CD1c-positive myeloid dendritic cell (primary cell): ENCODE data around the gene NTRK1.

Experiments used
- DNase-seq: peaks from one replicate; pipeline ENCODE4 v3.0.0-alpha.2; 2016; ENCODE audit errors: extremely low spot score

The NTRK1 gene

DNA sequence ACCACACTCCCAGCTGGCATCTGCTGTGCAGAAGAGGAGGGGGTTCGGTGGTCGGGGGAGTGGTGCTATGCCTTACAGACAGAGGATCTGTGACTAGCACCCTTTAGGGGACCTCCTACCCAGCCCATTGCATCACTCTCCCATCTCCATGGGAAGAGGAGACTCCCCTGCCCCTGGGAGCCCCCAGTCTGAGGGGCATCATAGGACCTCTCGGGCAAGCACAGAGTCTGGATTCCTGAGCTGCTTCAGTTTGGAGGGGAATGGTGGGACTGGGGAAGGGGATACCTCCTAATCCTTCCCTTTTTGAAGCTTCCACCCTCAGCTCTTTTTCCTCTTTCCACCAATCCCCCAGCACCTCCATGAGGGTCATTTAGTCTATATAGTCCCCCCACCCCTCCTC is 3.1 kb upstream of the NTRK1 start:
- no peak for DNase-seq

DNA sequence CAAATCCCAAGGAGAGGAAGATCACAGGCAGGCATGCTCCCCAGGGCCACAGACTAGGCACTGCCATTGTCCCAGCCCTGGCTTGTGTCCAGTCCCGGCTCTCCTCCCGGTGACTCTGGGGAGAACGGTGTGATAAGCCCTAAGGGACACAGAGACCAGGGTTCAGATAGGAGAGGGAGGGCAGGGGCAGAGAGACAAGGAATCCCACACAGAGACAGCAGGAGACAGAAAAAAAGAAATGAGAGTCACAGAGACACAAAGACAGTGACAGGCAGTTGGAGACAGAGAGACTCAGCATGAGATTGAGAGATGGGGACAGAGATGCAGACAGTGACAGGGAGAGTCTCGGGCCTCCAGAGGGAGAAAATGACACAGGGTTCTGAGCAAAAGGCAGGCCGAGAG is 2.1 kb upstream of the NTRK1 start:
- no peak for DNase-seq

DNA sequence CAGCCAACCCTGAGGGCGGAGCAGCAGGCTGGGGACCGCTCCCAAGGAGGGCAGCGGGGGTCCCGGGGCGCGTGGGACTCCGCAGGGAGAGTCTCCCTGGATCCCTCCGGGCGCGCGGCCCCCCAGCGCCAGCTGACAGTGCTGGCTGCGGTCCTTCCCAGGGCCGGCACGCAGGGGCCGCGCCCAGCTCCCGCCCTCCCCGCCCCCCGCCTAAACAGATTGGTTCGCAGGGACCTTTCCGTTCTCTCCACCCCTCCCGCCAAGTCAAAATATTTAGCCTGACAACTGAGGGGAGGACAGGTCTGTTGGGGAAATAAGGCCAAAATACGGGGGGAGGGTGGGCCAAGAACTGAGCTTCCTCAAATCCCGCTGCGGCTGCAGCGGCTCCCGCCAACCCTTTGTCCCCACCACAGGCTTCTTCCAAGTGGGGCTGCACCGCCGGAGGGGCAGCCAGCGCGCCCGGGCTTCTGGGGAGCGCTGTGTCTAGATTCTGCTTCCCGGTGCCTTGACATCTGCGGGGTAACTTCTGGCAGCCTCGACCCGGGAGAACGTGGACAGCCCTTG is 1.6 kb upstream of the NTRK1 start, which contains the start of gene INSRR:
TSS of gene INSRR (minus strand) at position 159 of the 564 bp plus-strand sequence. CDS start 496 bp downstream, outside the sequence.
- DNase-seq: no peak

DNA sequence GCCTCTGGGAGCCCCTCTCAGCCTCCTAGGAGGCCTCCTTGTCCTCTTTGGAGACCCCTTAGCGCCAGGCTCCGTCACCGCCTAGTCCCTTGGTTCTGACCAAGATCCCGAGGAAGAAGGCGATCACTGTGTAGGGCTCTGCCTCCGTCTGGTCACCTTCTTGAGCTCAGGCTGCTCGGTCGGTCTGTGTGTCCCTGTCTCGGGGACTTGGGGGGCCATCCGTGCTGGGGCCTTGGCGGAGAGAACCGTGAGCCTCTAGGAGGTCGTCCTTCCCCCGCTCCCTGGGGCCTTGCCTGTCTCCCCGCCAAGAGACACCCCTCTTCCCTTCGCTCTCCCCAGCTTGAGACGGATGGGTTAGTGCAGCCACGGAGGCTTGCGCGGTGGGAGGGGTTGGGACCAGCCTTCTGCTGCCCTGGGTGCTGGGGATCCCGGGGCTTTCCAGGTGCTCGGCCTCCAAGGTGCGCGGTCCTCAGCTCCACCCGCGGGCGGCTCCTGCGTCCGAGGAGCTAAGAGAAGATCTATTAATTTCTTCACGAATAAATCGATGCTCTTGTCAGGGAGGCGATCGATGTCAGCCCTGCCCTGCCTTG is 1.0 kb upstream of the NTRK1 start:
- DNase-seq: no peak

DNA sequence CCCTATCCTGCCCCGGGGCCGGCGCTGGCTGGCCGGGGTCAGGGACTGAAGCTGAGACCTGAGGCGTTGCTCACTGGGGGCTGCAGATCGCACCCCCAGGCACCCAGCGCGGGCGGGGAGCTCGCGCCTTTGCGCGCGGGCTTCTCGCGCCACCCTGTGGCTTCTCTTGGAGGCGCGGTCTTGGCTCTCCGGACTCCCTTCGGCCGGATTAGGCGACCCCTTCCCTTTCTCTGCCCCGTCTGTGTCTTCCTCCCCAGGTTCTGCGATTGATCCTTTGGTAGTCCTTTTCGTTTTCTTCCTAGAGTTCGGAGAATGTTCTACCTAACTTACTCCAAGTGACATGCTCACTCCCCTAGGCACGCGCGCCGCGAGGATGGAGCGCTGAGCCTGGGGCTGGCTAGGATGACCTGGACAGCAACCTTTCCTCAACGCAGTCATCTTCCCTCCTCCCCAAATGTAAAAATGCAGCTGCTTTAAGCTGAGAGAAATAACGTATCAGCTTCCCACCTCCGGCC is 495 bp upstream of the NTRK1 start:
- DNase-seq: peak; percentile 61

DNA sequence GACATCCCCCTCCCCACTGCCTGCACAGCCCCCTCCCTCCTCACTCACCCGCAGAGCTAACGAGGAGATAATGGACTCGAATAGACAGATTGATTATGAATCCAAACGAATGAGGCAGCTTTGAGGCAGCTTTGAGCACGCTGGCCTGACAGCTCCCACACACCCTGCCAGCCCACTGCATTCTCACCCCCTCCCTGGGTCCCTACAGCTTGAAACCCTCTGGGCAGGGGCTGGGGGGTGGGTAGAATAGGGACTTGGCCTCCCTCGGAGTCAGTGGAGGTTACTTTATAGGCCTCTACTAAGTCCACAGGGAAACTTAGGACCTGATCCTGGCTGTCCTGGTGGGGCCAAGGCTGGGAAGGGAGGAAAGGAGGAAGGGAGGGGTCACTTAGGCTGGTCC is 1.9 kb downstream of the NTRK1 start:
- no peak for DNase-seq

DNA sequence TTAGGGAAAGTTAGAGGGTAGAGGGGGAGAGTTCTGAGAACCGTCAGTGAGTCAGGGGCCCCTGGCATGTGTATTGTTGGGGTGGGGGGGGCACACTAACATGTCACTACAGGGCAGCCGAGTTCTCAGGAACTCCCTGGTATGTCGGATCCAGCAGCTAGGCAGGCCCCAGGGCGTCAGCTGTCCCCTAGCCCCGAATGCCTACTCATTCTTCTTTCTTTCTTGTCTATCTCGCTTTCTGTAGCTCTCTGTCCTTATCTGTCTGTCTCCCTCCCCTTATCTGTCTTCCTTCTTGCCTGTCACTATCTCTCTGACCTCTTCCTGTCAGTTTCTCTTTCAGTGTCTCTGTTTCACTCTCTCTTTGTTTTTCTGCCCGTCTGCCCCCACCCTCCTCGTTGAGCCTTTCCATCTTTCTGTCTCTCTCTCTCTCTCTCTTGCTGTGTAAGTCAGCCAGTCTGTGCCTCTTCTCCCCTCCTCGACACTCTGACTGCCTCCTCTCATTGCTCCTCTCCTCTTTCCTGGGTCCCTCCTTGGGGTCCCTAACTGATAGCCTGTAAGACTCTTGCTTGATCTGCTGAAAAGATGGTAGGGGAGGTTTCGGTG is 2.4 kb downstream of the NTRK1 start:
- no peak for DNase-seq

DNA sequence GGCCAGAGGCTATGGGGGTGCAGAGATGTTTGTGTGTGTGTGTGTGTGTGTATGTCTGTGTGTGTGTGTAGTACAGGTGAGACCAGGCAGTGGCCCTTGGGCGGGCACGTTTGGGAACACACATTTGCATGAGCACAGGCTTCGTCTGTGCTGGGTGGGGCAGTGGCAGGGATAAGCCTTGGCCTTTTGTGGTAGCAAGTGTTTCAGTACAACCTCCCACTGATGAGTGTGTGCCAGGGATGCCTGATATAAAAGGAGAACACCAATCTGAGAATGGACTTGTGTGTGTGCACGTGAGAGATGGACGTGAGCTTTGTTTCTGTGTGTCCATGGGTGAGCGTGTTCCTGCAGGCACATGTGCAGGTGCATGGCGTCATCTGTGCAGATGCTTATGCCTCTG is 3.0 kb downstream of the NTRK1 start:
- DNase-seq: no peak

DNA sequence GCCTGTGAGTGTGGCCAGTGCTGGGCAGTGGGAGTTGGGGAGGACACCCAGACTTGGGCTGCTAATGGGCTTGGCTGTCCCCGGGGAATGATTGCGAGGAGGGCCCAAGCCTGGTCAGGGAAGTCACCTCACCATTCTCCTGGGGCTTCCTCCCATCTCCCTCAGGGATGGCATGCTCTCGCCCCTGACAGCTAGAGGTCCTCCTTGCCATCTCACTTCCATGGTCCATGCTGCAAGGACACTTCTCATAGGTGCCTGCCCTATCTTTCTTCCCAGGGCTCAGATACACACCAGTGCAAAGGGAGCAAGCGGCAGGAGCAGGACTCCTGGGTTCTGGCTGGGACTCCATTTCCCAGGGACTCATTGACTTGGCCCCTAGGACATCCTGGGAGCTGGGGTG is 4.1 kb downstream of the NTRK1 start:
- no peak for DNase-seq

DNA sequence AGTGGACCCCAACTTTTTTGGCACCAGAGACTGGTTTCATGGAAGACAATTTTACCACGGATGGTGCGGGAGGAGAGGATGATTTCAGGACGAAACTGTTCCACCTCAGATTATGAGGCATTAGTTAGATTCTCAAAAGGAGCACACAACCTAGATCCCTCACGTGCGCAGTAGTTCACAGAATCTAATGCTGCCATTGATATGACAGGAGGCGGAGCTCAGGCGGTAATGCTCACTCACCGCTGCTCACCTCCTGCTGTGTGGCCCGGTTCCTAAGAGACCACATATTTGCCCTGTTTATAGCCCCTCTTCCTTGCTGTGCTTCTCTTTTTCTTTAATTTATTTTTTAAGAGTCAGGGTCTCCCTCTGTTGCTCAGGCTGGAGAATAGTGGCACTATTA is 4.6 kb downstream of the NTRK1 start:
- no peak for DNase-seq

DNA sequence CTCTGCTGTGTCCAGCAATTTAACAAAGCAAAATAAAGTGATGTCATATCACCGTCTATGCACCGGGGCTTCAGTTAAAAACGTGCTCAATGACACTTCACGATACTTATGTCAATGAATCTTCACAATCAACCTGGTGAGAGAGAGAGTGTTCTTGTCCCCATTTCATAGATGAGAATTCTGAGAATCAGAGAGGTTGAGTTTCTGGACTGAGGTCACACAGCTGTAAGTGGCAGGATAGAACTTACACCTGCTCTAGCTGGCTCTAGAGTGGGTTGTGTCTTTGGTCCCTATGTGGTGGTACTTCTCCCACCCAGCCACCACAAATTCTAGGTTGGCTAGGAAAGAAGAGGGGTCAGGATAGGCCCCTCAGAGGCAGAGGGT is 5.2 kb downstream of the NTRK1 start:
- no peak for DNase-seq

DNA sequence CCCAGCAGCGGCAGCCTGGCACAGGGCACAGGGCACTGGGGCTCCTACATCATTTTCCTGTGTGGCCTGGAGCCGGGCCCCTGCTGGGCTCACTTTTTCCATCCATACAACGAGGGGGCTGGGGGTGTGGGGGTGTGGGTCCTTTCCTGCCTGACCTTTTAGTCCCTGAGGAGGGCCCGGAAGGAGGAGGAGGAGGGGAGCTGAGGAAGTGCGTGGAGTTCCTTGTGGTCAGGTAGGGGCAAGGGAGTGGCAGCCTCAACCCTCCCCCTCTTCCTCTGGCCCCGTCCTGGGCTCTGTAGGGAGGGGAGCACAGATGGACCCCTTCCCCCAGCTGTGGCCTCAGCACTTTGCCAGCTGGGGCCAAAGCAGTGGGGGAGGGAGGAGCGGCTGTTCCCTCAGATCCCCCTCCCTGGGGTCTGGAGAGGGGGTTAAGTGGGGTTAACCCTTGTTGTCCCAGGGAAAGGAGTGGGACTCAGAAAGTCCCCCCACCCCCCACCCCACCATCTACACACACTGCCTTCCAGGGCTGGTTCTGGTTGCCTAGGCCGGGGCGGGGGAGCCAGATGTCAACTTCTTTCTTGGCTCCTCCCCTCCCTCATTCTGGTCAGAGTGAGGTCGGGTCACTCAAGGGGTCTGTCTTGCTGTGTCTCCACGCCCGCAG is 5.7 kb downstream of the NTRK1 start:
- DNase-seq: no peak

DNA sequence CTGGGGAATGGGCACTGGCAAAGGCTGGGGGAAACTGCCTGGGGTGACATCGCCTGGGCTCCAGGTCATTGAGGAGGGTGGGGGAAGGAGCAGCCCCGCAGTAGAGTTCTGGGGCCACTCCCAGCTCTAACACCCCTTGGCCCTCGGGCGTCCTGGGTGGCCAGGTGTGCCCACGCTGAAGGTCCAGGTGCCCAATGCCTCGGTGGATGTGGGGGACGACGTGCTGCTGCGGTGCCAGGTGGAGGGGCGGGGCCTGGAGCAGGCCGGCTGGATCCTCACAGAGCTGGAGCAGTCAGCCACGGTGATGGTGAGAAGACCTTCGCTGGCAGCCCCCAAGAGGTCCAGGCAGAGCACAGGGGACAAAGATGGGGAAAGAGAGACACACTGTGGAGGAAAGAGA is 7.7 kb downstream of the NTRK1 start:
- DNase-seq: no peak

DNA sequence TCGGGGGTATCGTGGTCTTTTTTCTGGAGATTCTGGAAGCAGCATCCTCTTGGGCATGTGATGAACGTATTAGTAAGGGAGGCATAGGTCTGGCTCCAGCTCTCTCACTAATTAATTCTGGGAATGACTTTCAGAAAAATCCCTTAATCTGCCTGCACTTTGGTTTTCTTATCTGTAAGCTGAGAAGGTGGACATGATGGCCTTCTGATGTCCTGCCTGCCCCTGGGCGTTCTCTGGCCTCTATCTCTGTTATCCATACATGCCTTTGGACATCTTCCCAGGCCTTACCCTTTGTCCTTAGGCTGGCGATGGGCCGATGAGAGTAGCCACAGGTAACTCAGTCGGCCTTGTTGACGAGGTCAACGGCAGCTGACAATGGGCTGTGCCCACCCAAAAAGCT is 8.8 kb downstream of the NTRK1 start:
- no peak for DNase-seq

DNA sequence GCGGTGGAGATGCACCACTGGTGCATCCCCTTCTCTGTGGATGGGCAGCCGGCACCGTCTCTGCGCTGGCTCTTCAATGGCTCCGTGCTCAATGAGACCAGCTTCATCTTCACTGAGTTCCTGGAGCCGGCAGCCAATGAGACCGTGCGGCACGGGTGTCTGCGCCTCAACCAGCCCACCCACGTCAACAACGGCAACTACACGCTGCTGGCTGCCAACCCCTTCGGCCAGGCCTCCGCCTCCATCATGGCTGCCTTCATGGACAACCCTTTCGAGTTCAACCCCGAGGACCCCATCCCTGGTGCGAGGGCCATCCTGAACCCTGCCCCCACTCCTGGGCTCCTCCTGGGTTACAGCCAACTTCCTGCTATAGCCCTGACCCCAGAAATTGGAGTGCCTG is 13.0 kb downstream of the NTRK1 start:
- no peak for DNase-seq

DNA sequence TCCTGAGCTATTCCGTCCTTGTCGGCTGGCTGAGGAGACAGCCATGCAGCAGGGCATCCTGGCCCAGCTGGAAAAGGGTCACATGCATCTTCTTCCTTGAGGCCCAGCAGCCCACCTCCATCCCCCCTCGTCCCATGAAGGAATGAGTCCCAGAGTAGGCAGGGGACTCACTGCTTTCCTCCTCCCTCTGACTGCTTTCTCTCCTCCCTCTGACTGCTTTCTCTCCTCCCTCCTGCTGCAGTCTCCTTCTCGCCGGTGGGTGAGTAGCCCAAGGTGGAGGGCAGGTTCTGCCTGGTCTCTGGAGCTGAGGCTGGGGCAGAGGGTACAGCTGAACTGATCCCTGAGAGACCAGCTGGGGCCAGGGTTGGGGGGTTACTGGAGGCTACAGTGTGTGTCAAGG is 13.5 kb downstream of the NTRK1 start:
- DNase-seq: no peak

DNA sequence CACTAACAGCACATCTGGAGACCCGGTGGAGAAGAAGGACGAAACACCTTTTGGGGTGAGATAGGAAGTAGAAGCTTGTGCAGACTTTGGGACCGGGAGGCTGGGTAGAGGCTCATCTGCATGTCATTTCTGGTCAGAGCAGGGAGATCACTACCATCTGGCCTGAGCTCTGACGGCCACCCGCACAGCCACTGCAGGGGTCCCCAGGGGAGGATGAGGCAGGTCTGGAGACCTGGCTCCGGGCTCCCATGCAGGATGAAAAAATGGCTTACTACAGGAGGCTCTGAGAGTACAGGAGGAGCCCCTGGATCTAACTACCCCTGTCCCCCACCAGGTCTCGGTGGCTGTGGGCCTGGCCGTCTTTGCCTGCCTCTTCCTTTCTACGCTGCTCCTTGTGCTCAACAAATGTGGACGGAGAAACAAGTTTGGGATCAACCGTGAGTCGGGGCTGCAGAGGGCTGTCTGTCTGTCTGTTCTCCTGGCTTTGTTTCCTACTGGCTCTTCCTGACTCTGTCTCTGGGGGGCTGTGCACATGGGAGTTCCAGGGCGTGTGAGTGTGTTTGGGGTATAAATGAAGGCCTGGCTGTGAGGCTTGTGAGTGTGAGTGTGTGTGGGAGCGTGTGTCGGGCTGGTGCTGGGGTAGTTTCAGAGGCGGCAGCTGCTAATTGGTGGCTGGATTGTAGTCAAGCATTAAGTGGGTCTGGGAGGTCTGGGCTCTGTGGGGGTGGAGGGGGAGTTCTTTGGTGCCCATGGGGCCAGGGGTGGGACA is 14.1 kb downstream of the NTRK1 start:
- DNase-seq: no peak

DNA sequence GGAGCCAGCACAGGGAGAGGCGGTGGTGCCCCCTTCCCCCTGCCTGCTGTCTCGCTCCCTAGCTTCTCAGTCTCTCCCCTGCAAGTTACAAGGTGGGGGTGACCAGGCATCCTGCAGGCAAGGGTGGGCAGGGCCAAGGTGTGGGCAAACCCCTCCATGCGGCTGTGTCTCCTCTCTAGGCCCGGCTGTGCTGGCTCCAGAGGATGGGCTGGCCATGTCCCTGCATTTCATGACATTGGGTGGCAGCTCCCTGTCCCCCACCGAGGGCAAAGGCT is 14.6 kb downstream of the NTRK1 start:
- no peak for DNase-seq

DNA sequence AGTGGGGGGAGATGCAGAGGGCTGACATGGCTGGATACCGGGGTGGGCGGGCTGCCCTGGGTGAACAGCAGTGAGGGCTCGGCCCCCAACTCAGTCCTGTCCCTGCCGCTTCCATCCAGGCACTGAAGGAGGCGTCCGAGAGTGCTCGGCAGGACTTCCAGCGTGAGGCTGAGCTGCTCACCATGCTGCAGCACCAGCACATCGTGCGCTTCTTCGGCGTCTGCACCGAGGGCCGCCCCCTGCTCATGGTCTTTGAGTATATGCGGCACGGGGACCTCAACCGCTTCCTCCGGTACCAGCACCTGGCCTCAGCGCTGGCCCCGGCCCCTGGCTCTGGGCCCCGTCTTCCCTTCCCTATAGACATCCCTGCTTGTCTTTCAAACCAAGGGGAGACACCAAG is 15.6 kb downstream of the NTRK1 start:
- no peak for DNase-seq

DNA sequence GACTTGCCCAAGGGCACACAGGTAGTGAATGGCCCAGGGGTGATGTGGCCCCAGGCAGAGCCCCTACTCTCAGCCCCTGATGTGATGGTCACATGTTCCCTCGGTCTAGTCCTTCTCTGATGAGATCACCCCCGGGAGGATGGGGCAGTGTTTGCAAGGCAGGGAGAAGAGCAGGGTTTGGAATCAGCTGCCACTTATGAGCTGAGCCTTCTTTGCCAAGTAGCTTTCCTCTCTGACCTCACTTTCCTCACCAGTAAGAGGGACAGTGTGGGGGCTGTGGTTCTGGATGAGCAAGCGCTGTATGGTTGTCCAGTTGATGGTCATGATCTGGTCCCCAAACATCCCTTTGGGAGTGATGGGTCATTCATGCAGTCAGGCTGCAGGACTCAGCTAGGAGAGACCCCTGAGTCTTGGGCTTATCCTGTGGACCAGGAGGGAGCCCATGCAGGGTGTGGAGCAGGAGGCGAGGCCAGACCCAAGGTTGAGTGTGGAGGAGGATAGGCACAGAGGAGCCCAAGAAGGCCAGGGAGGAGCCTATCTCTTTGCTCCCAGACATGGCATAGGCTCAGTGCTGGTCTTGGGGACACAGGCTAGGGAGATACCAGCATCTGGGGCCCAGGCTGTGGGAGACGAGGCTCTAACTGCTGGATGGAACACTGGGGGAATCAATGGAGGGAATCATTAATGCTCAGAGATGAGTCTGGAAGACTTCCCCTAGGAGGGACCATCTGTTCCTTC is 16.9 kb downstream of the NTRK1 start:
- DNase-seq: no peak

DNA sequence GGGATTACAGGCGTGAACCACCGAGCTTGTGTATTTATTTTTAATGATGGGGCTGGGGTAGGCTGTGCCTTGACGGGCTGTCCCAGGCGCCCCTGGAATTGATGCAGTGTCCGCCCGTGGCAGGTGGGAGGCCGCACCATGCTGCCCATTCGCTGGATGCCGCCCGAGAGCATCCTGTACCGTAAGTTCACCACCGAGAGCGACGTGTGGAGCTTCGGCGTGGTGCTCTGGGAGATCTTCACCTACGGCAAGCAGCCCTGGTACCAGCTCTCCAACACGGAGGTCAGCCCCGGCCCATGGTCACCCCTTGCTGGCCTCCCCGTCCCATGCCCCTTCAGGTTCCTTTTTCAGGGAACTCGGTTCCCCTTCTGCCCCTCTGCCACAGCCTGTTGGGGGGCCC is 19.2 kb downstream of the NTRK1 start:
- DNase-seq: no peak

DNA sequence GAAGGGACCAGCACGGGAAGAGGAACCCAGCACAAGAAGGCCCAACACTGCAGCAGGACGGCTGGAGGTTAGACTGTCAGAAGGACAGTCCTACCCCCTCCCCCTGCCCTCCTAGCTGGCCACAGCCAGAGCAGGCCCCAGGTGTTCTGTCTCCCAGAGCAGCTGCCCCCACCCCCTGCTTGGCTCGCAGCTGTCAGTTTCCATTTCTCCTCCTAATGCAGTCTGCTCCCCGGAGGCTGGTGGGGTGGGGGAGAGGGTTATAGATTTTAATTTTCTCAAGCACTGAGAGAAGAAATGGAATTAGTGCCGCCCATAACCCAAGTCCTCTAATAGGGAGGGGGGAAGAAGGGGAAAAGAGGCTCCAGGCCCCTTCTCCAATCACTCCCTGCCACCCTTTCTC is 19.8 kb downstream of the NTRK1 start:
- DNase-seq: no peak
